DMS114 treated with DMSO at 0.1 percent for 48 hours (cell line): ENCODE measurements around the gene MTO1.
"Not testable (repeated sequence)": the region's sequence is repeated elsewhere in the genome, so short reads cannot be mapped to it uniquely, and the experiment has no call there.

Experiments used
- DNase-seq: peaks from one replicate; lab custom pipeline; 2025; ENCODE audit not compliant: unreplicated experiment; lab: John Stamatoyannopoulos, UW

MTO1 gene

DNA sequence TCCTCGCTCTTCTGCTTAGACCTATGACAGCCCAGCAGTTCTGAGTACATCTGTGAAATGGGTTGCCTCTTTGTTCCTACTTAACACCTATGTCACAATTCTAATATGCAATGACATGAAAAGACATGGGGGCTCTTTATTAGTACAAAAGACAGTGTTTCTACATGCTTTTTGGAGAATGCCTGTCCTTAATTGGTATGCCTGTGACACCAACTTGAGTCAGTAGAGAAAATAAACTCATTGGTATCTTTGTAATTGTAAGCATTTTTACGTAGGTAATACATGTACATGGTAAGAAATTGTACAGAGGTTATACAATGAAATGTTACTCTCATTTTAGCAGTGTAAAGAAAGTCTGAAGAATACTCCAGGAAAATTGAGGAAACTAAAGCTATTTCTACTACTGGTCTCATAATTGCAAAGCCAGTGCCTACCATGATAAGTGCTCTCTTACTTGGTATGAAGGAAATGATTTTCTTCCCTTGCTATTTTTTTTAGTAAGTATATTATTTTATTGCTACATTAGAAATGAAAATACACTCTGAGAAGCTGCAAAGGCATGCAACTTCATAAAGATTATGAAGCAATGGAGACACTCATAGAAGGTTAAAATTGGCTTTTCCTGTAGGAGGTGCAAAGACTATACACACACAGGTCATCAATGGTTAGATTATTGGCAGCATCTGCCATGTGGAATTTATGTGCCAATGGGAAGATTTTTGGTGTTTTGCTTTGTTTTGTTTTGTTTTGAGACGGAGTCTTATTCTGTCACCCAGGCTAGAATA lies 64.2 kb downstream of the MTO1 start:
- DNase-seq, result no peak

DNA sequence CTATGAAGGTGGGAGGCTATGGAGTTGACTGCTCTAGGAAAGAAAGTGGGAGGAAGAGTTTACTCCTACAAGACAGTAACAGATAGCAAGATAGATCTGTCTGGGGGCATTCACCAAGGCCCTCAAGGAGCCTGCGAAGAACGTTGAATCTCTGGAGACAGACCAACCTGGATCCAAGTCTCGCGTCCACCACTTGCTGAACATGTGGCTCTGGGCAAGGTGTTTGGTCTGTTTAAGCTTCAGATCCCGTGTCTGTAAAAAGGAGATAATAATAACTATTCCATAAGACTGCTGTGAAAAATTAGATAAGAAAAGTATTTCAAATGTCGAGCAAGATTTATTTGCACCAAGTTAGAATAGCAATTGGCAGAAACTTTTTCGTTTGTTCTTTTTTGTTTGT lies 67.4 kb downstream of the MTO1 start:
- no peak for DNase-seq

DNA sequence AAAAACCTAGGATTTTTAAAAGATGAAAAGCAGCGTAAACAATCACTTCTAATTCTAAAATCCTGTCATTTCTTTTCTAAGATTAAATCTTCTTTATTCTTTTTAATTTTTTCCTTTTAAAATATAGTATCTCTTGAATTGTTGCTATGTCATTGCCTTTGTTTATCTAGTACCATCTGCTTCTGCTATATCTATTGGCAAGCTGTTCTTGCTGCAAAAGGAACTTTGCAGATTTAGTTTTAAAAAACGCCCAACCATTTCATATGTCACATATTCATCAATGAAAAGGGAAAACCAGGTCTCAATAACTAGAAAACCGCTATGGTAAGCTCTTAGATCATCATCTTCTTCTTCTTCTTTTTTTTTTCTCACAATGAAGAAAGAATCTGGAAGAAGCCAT lies 70.8 kb downstream of the MTO1 start:
- DNase-seq, result no peak

DNA sequence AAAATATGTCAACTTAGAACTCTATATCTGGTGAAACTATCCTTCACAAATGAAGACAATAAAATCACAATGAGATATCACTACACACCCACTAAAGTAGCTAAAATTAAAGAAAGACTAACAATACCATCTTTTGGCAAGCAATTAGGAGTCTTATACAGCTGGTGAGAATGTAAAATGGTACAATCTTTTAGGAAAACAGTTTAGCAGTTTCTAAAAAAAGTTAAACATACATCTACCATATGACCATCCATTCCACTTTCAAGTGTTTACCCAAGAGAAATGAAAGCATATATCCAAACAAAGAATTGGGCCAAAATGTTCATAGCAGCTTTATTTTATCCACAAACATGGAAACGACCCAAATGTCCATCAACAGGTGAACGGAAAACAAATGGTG lies 73.1 kb downstream of the MTO1 start:
- no peak for DNase-seq

DNA sequence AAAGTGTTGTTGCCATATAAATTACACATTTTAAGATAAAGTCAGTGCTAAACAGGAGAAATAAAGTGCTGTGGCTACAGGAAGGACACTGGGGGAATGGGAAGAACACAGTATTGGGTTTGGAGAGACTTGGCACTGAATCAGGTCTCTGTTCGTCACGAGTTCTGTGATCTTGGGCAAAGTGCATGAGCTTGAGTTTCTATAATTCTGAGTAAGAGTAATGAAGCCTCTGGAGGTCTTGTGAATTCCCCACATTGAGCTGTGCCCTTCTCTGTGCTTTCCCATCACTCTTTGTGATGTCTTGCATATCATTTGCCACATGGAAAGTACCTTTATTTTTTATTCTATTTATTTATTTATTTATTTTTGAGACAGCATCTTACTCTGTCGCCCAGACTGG lies 76.1 kb downstream of the MTO1 start:
- DNase-seq, result no peak

DNA sequence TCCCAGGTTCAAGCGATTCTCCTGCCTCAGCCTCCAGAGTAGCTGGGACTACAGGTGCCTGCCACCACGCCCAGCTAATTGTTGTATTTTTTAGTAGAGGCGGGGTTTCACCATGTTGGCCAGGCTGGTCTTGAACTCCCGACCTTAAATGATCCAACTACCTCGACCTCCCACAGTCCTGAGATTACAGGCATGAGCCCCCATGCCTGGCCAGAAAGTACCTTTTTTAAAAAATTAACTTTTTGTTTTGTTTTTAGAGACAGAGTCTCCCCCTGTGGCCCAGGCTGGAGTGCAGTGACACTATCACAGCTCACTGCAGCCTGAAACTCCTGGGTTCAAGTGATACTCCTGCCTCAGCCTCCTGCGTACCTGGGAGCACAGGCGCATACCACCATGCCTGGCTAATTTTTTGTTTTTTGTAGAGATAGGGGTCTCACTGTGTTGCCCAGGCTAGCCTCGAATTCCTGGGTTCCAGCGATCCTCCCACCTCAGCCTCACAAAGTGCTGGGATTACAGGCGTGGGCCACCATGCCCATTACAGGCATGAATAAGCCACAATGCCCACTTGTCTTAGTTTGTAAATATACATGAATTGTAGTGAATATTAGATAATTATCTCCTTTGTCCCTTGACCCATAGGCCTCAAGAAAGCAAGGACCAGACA lies 76.7 kb downstream of the MTO1 start:
- no peak for DNase-seq

DNA sequence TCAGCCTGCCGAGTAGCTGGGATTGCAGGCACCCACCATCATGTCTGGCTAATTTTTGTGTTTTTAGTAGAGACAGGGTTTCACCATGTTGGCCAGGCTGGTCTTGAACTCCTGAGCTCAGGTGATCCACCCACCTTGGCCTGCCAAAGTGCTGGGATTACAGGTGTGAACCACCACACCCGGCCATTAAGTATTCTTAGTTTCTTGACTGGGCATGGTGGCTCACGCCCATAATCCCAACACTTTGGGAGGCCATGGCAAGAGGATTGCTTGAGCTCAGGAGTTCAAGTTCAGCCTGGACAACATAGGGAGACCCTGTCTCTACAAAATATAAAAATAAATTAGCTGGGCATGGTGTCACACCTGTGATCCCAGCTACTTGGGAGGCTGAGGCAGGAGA lies 80.9 kb downstream of the MTO1 start:
- DNase-seq, result not testable (repeated sequence)

DNA sequence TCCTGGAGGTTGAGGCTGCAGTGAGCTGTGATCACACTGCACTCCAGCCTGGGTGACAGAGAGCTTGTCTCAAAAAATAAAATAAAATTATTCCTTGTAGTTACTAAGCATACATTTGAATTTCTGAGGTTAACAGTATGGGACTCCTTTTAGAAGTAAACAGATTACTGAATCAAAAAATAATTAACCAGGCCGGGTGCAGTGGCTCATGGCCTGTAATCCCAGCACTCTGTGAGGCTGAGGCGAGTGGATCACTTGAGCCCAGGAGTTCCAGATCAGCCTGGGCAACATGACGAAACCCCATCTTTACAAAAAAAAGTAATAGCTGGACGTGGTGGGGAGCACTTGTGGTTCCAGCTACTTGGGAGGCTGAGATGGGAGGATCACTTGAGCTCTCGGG lies 81.4 kb downstream of the MTO1 start:
- DNase-seq, result no peak

DNA sequence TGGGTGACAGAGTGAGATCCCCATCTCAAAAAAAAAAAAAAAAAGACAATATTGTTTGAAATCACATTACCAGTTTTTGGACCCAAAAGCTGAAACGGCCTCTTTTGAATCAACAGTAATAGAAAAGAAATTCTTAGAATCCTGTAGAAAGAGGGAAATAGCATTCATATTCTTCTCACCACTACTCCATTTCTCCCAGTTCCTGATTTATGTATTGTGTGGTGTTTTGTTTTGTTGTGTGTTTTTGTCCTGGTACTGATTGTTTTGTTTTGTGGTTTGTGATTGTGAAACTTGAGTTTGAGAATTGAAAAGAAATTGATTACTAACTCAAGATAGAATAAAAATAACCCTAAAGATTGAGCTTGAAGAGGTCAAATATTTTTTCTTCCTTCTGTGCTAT lies 85.5 kb downstream of the MTO1 start:
- DNase-seq, result no peak

DNA sequence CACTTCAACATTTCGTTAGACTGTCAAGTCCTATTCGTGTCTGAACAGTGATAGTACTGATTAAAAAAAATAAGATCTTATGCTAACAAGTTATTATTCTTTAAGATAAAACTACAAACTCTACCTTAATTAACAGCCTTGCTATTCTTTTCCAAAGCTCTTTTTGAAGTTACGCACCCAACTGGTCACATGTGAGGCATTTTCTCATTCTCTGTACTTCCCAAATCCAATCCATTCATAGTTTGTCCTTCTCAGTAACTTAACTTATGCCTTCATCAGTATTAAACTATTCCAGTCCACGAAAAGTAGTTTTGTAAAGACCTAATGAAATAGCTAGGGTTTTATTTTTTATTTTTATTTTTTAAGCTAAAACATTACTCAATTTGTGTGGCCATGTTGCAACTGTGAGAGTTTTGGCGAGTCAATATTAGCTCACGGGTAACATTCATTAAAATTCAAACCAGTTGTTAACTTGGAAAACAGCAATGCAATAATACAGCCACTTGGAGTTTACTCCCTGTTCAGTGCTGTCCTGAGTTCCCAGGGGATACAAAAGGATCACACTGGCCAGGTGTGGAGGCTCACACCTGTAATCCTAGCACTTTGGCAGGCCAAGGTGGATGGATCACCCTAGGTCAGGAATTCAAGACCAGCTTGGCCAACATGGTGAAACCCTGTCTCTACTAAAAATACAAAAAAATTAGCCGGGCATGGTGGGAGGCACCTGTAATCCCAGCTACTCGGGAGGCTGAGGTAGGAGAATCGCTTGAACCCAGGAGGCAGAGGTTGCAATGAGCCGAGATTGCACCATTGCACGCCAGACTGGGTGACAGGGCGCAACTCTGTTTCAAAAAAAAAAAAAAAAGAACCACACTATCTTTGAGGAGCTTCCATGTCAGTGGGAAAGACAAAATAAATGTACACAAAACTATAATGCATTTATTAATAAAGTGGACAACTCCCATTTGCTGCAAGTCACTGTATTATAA lies 87.2 kb downstream of the MTO1 start:
- DNase-seq, result no peak

DNA sequence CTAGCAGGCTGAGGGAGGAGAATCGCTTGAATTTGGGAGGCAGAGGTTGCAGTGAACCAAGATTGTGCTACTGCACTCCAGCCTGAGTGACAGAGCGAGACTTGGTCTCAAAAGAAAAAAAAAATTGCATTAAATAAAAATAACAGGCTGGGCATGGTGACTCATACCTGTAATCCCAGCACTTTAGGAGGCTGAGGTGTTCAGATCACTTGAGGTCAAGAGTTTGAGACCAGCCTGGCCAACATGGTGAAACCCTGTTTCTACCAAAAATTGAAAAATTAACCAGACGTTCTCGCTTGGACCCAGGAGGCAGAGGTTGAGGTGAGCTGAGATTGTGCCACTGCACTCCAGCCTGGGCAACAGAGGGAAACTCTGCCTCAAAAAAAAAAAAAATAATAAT lies 89.6 kb downstream of the MTO1 start:
- not testable (repeated sequence) for DNase-seq

DNA sequence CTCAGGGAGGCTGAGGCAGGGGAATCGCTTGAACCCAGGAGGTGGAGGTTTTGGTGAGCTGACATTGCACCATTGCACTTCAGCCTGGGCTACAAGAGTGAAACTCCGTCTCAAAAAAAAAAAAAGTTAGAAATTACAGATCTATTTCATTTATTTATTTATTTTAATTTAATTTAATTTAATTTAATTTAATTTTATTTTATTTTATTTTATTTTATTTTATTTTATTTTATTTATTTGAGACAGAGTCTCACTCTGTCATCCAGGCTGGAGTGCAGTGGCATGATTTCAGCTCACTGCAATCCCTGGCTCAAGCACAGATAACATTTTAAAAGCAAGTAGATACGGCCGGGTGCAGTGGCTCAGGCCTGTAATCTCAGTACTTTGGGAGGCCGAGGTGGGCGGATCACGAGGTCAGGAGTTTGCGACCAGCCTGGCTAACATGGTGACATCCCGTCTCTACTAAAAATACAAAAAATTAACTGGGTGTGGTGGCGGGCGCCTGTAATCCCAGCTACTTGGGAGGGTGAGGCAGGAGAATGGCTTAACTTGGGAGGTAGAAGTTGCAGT lies 93.9 kb downstream of the MTO1 start:
- DNase-seq, result not testable (repeated sequence)

DNA sequence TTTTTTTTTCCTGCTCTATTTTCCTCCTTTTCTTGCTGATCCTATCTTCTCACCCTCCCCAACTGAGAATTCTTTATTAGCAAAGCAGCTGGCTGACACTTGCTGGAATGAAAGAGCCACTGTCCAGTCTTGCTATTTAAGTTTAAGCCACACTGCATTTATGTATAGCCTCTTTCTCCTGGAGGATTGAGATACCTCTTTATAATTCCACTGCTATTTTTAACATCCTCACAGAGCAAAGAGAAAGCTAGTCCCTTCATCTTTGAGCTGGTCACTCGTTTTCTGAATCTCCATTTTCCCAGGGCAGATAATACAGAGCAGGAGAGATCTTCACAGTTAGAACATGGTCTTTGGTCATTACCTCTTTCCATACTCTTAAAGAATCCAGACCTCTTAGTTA lies 95.3 kb downstream of the MTO1 start:
- no peak for DNase-seq
